ENCODE results near the gene NEB. TPM values are rescaled to one million over a fixed set of nuclear protein-coding genes. Genes with fewer than 3 reads are reported as not detected.

NEB gene
- total and polyA plus RNA-seq, 7 donors: 796 to 7,790 (median 2,020) TPM

GRCh38 chr2:151438506-151438905 lies 295.8 kb downstream of the NEB start:
- WGBS, 3 donors: 93 to 97% (median 96%) methylated on average over 4 of the region's 4 CpGs
- ATAC-seq: no peak
- Histone ChIP-seq H3K9me3 (no peaks in the 10 kb centered on the region), H3K27ac (no peak overlapping the region), H3K36me3 (ENCODE audit: insufficient read depth in 1 of 2, low read depth in 1 of 2) (peaks cover 5 to 100% of the 10 kb centered on the region in 2 donors), H3K4me1 (no peaks in the 10 kb centered on the region), H3K4me3 (no peak overlapping the region), H3K27me3 (ENCODE audit: insufficient read depth in 3 of 3, low read length in 2 of 3) (no peaks in the 10 kb centered on the region)
- no peak for DNase-seq
- intact Hi-C loops (cut with DNase I): no loop called here
- no peak for TF ChIP-seq CTCF (IDR thresholded peaks at IDR 0.05)

- no peak for DNase-seq
- peak; percentile 68 for TF ChIP-seq CTCF (IDR thresholded peaks at IDR 0.05)
- ATAC-seq: peak in 1 of 4 donors; percentile 13
- intact Hi-C loops (cut with DNase I): no loop called here
- peaks cover 5 to 100% of the 10 kb centered on the region in 2 donors for H3K36me3 ChIP-seq (ENCODE audit: insufficient read depth in 1 of 2, low read depth in 1 of 2)
- no peaks in the 10 kb centered on the region for H3K27me3 ChIP-seq (ENCODE audit: insufficient read depth in 3 of 3, low read length in 2 of 3)
- no peaks in the 10 kb centered on the region for H3K4me1 ChIP-seq
- no peak overlapping the region for H3K27ac ChIP-seq
- no peaks in the 10 kb centered on the region for H3K9me3 ChIP-seq
- H3K4me3 ChIP-seq: no peak overlapping the region
- WGBS, 3 donors: 65 to 75% (median 71%) methylated on average over 3 of the region's 3 CpGs
Observed at GRCh38 chr2:151437630-151438029, 296.6 kb downstream of the NEB start.

Other genes with a start within 250 kb of the NEB start
- gene ARL5A, start 93.9 kb upstream of the NEB start, total RNA-seq: 10 to 100 TPM; 42.5 to 71.9 (median 51.7) TPM
- 10 to 100 TPM; 11.8 to 57.5 (median 21.0) TPM for gene ARL5A, start 93.9 kb upstream of the NEB start, polyA plus RNA-seq

Data from psoas muscle (tissue), 8 donors.